Measurements from ENCODE around the gene LRRK1. TPM values are rescaled to one million over a fixed set of nuclear protein-coding genes. Genes with fewer than 3 reads are reported as not detected.

The LRRK1 gene
- polyA plus RNA-seq, 1 of the 3 experiments (the other 2 are of a cell fraction) = 6.9 TPM

GRCh38 chr15:101115786-101116680 is 196.9 kb downstream of the LRRK1 start:
- ChIA-PET POLR2A (no interaction called here), CTCF (interaction anchor here (0.7 to 1.5 kb wide), 3 partner anchors 100 to 142 kb away, joined by 3 read pairs; no protein-coding TSS in a partner anchor)
- no peak overlapping the region for H3K9ac ChIP-seq
- no peaks in the 10 kb centered on the region for H4K20me1 ChIP-seq (ENCODE audit: insufficient read depth)
- H3K36me3 ChIP-seq (replicated peaks in 1 of 2; ENCODE audit: control insufficient read depth in 1 of 2, insufficient read depth in 2 of 2, low read length in 1 of 2) = no peaks in the 10 kb centered on the region
- H3F3A ChIP-seq (replicated peaks; ENCODE audit: insufficient read depth) = no peaks in the 10 kb centered on the region
- peaks cover 0 to 22% of the 10 kb centered on the region in 2 experiments; a peak in 1 of 4 replicates for H3K4me1 ChIP-seq (ENCODE audit: control insufficient read depth in 1 of 2, insufficient read depth in 2 of 2, low read depth in 1 of 2, low read length in 1 of 2)
- no peaks in the 10 kb centered on the region for H3K9me3 ChIP-seq
- no peak overlapping the region for H3K4me2 ChIP-seq
- H3K4me3 ChIP-seq (ENCODE audit: low read depth in 2 of 2, low read length in 1 of 2) = no peak overlapping the region
- H3K27me3 ChIP-seq (ENCODE audit: insufficient read depth) = no peaks in the 10 kb centered on the region
- no peak for TF ChIP-seq USF2 (IDR thresholded peaks at IDR 0.05; ENCODE audit: borderline replicate concordance, low read depth, low read length)
- TF ChIP-seq EZH2phosphoT487 (IDR thresholded peaks at IDR 0.05; ENCODE audit: borderline replicate concordance, low read depth) = no peak
- TF ChIP-seq IRF3 (IDR thresholded peaks at IDR 0.05; ENCODE audit: low read depth, low read length) = no peak
- TF ChIP-seq GATA2 (CRISPR knock-in tag; IDR thresholded peaks at IDR 0.05) = no peak
- no peak for TF ChIP-seq RCOR1 (IDR thresholded peaks at IDR 0.05; ENCODE audit: low read length)
- no peak for TF ChIP-seq MAX (IDR thresholded peaks at IDR 0.05; ENCODE audit: low read depth)
- no peak for TF ChIP-seq FOSL2 (IDR thresholded peaks at IDR 0.05; ENCODE audit: borderline replicate concordance, low read depth)
- no peak for TF ChIP-seq GABPA (IDR thresholded peaks at IDR 0.05; ENCODE audit: low read depth)
- no peak for TF ChIP-seq RAD21 (IDR thresholded peaks at IDR 0.05; ENCODE audit: low read length)
- no peak for TF ChIP-seq REST (IDR thresholded peaks at IDR 0.05; ENCODE audit: low read depth, low read length)
- TF ChIP-seq YY1 (IDR thresholded peaks at IDR 0.05; ENCODE audit: low read depth) = no peak
- TF ChIP-seq TAF1 (IDR thresholded peaks at IDR 0.05; ENCODE audit: borderline replicate concordance, low read depth, low read length) = no peak
- TF ChIP-seq NFIC (IDR thresholded peaks at IDR 0.05; ENCODE audit: borderline replicate concordance) = no peak
- TF ChIP-seq CTCF (IDR thresholded peaks at IDR 0.05) = no peak
- no peak for TF ChIP-seq ELF1 (IDR thresholded peaks at IDR 0.05)
- no peak for TF ChIP-seq FOXJ3 (CRISPR knock-in tag; IDR thresholded peaks at IDR 0.05)
- no peaks in the 10 kb centered on the region for H3K9me2 ChIP-seq
- DNase-seq = no peak
- peak overlapping the region in 1 of 2 experiments; percentile 22; a peak in 1 of 4 replicates for H3K27ac ChIP-seq (ENCODE audit: low read depth in 2 of 2, low read length in 1 of 2)
- H2AFZ ChIP-seq (ENCODE audit: low read depth) = no peak overlapping the region
- no peaks in the 10 kb centered on the region for H3K79me2 ChIP-seq (ENCODE audit: insufficient read depth)
- 86% methylated on average over 14 of the region's 17 CpGs for WGBS (ENCODE audit: low lambda C conversion rate)
